Chondrocyte (in vitro differentiated cells): Measurements from ENCODE around the gene PACS2. TPM values are rescaled to one million over a fixed set of nuclear protein-coding genes. Genes with fewer than 3 reads are reported as not detected.

Experiments
- DNase-seq: peaks from one replicate; pipeline ENCODE4 v3.0.0; 2021; ENCODE audit warnings: mixed read lengths, low spot score
- H3K27ac Mint-ChIP-seq: one replicate; pipeline ENCODE4 v1.8.0; 2021; ENCODE audit warnings: mild to moderate bottlenecking, moderate library complexity, mixed read lengths; ENCODE audit not compliant: unreplicated experiment
- H3K27me3 Mint-ChIP-seq: 2 replicates; pipeline ENCODE4 v1.8.0; 2021; ENCODE audit warnings: low read depth, mixed read lengths
- H3K36me3 Mint-ChIP-seq: 2 replicates; pipeline ENCODE4 v1.8.0; 2021; ENCODE audit warnings: low read depth, mixed read lengths
- H3K4me1 Mint-ChIP-seq: 2 replicates; pipeline ENCODE4 v1.8.0; 2021; ENCODE audit warnings: low read depth, mild to moderate bottlenecking, mixed read lengths
- H3K4me3 Mint-ChIP-seq: one replicate; pipeline ENCODE4 v1.8.0; 2021; ENCODE audit warnings: mild to moderate bottlenecking, moderate library complexity, mixed read lengths; ENCODE audit not compliant: unreplicated experiment
- H3K9me3 Mint-ChIP-seq: 2 replicates; pipeline ENCODE4 v1.8.0; 2021; ENCODE audit warnings: low read depth, mixed read lengths
- total RNA-seq: library from RNA; stranded (reverse); gene quantifications from 3 replicates; pipeline ENCODE4 v1.2.1, GENCODE V29; 2021
- TF ChIP-seq, protein P1 (sequence below): fragments of 200-600 bp; sonication (generic); IDR thresholded peaks from 2 replicates; pipeline ENCODE4 v1.5.0; 2021; ENCODE audit warnings: antibody characterized with exemption, mild to moderate bottlenecking, moderate library complexity

The PACS2 gene
- total RNA-seq, 1 donor from 2014 or later = 82.6 TPM

DNA sequence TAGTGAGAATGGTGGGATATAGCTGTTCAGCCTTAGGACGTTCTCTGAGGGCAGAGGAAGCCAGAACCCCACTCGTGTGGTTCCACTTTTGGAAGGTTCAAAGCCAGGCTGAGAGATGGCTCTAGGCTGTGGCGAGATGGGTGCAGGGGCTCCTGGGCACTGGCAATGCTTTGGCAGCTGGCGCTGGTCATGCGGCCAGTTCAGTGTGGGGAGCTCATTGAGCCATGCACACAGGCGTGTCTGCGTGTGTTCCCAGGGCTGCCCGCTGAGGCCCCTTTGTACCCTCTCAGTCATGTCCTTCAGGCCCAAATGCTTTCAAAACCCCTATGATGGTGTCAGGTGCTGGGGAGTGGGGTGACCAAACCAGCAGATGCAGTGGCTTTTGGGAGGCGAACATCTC, 85.5 kb downstream of the PACS2 start:
- Mint-ChIP-seq H3K27ac (no peak overlapping the region), H3K36me3 (peaks cover 13% of the 10 kb centered on the region), H3K4me3 (no peak overlapping the region), H3K27me3 (no peaks in the 10 kb centered on the region), H3K4me1 (peaks cover 14% of the 10 kb centered on the region), H3K9me3 (peaks cover 19% of the 10 kb centered on the region)
- no peak for DNase-seq
- TF ChIP-seq, protein P1, sequence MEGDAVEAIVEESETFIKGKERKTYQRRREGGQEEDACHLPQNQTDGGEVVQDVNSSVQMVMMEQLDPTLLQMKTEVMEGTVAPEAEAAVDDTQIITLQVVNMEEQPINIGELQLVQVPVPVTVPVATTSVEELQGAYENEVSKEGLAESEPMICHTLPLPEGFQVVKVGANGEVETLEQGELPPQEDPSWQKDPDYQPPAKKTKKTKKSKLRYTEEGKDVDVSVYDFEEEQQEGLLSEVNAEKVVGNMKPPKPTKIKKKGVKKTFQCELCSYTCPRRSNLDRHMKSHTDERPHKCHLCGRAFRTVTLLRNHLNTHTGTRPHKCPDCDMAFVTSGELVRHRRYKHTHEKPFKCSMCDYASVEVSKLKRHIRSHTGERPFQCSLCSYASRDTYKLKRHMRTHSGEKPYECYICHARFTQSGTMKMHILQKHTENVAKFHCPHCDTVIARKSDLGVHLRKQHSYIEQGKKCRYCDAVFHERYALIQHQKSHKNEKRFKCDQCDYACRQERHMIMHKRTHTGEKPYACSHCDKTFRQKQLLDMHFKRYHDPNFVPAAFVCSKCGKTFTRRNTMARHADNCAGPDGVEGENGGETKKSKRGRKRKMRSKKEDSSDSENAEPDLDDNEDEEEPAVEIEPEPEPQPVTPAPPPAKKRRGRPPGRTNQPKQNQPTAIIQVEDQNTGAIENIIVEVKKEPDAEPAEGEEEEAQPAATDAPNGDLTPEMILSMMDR = no peak

GRCh38 chr14:105401699-105402098, 87.2 kb downstream of the PACS2 start:
- peaks cover 13% of the 10 kb centered on the region for H3K36me3 Mint-ChIP-seq
- DNase-seq = no peak
- H3K4me1 Mint-ChIP-seq = peaks cover 14% of the 10 kb centered on the region
- no peaks in the 10 kb centered on the region for H3K27me3 Mint-ChIP-seq
- H3K4me3 Mint-ChIP-seq = no peak overlapping the region
- TF ChIP-seq, protein P1 = no peak
- no peak overlapping the region for H3K27ac Mint-ChIP-seq
- peaks cover 19% of the 10 kb centered on the region for H3K9me3 Mint-ChIP-seq

DNA sequence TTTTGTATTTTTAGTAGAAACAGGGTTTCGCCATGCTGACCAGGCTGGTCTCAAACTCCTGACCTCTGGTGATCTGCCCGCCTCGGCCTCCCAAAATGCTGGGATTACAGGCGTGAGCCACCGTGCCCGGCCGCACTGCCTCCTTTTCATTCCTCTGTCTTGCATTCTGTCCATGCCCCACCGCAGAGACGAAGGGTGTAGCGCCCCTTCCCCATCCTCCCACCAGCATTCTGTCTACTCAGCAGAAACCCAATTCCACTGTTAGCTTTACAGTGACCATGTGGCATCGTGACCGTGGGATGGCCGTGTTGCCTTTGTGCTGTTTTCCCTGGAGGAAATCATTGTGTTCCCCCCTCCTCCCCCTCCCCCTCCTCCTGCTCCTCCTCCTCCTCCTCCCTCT, 94.0 kb downstream of the PACS2 start:
- Mint-ChIP-seq H3K27me3 (no peaks in the 10 kb centered on the region), H3K4me1 (peaks cover 3% of the 10 kb centered on the region), H3K9me3 (peaks cover 8% of the 10 kb centered on the region), H3K36me3 (no peaks in the 10 kb centered on the region), H3K4me3 (no peak overlapping the region), H3K27ac (no peak overlapping the region)
- no peak for DNase-seq
- TF ChIP-seq, protein P1 = no peak

DNA sequence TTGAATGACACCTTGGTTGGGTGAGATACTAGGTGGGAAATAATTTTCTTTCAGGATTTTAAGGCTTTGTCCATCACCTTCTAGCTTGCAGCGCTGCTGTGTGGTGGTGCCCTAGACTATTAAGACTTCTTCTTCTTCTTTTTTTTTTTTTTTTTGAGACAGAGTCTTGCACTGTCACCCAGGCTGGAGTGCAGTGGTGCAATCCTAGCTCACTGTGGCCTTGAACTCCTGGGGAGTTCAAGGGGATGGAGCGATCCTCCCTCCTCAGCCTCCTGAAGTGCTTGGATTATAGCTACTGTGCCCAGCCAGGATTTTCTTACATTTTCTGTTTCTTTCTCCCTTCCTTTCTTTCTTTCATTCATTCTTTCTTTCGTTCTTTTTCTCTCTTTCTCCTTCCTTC, 94.8 kb downstream of the PACS2 start:
- TF ChIP-seq, protein P1 = no peak
- no peak for DNase-seq
- no peak overlapping the region for H3K4me3 Mint-ChIP-seq
- H3K27ac Mint-ChIP-seq = no peak overlapping the region
- H3K36me3 Mint-ChIP-seq = no peaks in the 10 kb centered on the region
- peaks cover 3% of the 10 kb centered on the region for H3K4me1 Mint-ChIP-seq
- H3K9me3 Mint-ChIP-seq = peaks cover 3% of the 10 kb centered on the region
- no peaks in the 10 kb centered on the region for H3K27me3 Mint-ChIP-seq

- no peak for DNase-seq
- TF ChIP-seq, protein P1 = no peak
- Mint-ChIP-seq H3K9me3 (no peaks in the 10 kb centered on the region), H3K27ac (no peak overlapping the region), H3K4me3 (peak overlapping the region; percentile 56), H3K36me3 (no peaks in the 10 kb centered on the region), H3K4me1 (peaks cover 9% of the 10 kb centered on the region), H3K27me3 (no peaks in the 10 kb centered on the region)
These were observed 96.1 kb downstream of the PACS2 start for GRCh38 chr14:105410642-105411016.
